NT2/D1 (cell line): Measurements from ENCODE around the gene KRTAP19-8.

Experiments used
- SUZ12 ChIP-seq: IDR thresholded peaks from 2 replicates; pipeline ENCODE4 v1.6.1; 2011; ENCODE audit not compliant: insufficient read length, insufficient read depth; ENCODE audit errors: extremely low read depth
- YY1 ChIP-seq: IDR thresholded peaks from 2 replicates; pipeline ENCODE4 v1.6.1; 2011; ENCODE audit not compliant: insufficient read length, insufficient read depth
- ZNF274 ChIP-seq: IDR thresholded peaks from 2 replicates; pipeline ENCODE4 v1.6.1; 2011; ENCODE audit warnings: mild to moderate bottlenecking, low read depth, low read length

GRCh38 chr21:31005019-31005418 lies 33.3 kb downstream of the KRTAP19-8 start:
- TF ChIP-seq SUZ12 (no peak), ZNF274 (no peak), YY1 (no peak)
